PC-3 (cell line): ENCODE data around the gene METTL27.

Source experiments
- EZH2 ChIP-seq: fragments of 300-600 bp; sonication (generic); IDR thresholded peaks from one replicate; pipeline ENCODE4 v1.6.1; 2017; ENCODE audit warnings: antibody characterized with exemption, mild to moderate bottlenecking, low read length; ENCODE audit not compliant: unreplicated experiment
- EZH2phosphoT487 ChIP-seq: fragments of 300-600 bp; sonication (generic); IDR thresholded peaks from 2 replicates; pipeline ENCODE4 v1.6.1; 2018; ENCODE audit warnings: mild to moderate bottlenecking, antibody characterized with exemption, low read length, borderline replicate concordance
- TF ChIP-seq, protein P1 (sequence below): fragments of 300-600 bp; sonication (generic); conservative IDR thresholded peaks from 2 replicates; pipeline ENCODE4 v1.5.1; 2017; ENCODE audit warnings: antibody characterized with exemption, low read depth, mild to moderate bottlenecking, low read length

DNA sequence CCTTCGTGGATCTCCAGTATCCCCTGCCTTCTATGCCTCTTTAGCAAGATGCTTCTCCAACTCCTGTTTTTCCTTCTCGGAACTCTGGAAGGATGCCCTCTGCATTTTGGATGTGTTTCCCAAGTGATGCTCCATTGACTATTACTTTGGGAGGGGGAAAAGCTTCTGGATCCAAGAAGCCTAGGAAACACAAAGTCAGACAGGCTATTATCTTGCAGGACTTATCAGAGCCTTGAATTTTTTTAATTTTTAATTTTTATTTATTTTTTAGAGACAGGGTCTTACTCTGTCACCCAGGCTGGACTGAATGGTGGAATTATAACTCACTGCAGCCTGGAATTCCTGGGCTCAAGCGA, 39.7 kb upstream of the METTL27 start:
- TF ChIP-seq, protein P1, sequence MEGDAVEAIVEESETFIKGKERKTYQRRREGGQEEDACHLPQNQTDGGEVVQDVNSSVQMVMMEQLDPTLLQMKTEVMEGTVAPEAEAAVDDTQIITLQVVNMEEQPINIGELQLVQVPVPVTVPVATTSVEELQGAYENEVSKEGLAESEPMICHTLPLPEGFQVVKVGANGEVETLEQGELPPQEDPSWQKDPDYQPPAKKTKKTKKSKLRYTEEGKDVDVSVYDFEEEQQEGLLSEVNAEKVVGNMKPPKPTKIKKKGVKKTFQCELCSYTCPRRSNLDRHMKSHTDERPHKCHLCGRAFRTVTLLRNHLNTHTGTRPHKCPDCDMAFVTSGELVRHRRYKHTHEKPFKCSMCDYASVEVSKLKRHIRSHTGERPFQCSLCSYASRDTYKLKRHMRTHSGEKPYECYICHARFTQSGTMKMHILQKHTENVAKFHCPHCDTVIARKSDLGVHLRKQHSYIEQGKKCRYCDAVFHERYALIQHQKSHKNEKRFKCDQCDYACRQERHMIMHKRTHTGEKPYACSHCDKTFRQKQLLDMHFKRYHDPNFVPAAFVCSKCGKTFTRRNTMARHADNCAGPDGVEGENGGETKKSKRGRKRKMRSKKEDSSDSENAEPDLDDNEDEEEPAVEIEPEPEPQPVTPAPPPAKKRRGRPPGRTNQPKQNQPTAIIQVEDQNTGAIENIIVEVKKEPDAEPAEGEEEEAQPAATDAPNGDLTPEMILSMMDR = no peak
- no peak for TF ChIP-seq EZH2phosphoT487
- TF ChIP-seq EZH2 = no peak
